GM13976 (cell line): ENCODE results near the gene SLC9A9.

Source experiments
- DNase-seq: peaks from one replicate; pipeline ENCODE4 v3.0.0; 2012; ENCODE audit warnings: low spot score
- in situ Hi-C: fragments of 300-500 bp; cut with MboI; formaldehyde crosslinking; loops from one replicate; pipeline ENCODE4 v1.12.0; 2022; ENCODE audit warnings: low sequenced_read_pairs, mixed read lengths, inconsistent platforms; ENCODE audit not compliant: unreplicated experiment
- TF ChIP-seq, protein P1 (sequence below): IDR thresholded peaks from 2 replicates; pipeline ENCODE4 v1.5.1; 2012; ENCODE audit warnings: borderline replicate concordance, mild to moderate bottlenecking; ENCODE audit not compliant: insufficient read depth; ENCODE audit errors: extremely low read depth, missing control alignments, control extremely low read depth

Gene SLC9A9

DNA sequence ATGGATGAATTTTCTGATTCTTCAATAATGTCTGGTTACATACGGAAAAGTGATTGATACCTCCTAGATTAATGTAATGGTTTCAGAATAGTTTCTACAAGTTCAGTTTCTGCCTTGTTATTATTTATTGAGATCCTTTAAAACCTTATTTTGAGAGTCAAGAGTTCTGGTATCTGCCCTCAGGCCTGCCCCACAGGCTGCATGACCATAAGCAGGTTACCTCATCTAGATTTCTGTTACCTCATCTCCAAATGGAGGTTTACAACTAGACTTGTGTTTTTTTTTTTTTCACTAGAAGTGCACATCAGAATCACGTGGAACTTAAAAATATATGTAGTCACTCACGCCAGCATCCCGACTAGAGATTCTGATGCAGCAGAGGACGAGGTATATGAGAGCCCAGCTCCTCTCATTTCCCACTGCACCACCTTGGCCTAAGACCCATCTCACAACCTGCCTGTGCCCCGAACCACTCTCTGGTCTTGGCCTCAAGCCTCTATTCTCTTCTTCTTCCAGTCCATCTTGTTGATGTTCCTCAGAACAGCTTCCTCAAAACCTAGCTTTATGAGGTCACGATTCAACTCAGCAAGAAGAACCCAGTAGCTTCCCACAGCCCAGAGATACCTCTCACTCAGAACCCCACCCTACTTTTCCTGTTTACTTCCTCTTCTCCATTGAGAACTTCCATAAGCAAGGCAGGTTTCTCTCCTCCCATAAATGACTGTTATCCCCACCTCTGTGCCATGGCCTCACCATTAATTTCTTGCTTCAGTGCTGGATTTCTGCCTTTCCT lies 375.3 kb downstream of the SLC9A9 start:
- TF ChIP-seq, protein P1, sequence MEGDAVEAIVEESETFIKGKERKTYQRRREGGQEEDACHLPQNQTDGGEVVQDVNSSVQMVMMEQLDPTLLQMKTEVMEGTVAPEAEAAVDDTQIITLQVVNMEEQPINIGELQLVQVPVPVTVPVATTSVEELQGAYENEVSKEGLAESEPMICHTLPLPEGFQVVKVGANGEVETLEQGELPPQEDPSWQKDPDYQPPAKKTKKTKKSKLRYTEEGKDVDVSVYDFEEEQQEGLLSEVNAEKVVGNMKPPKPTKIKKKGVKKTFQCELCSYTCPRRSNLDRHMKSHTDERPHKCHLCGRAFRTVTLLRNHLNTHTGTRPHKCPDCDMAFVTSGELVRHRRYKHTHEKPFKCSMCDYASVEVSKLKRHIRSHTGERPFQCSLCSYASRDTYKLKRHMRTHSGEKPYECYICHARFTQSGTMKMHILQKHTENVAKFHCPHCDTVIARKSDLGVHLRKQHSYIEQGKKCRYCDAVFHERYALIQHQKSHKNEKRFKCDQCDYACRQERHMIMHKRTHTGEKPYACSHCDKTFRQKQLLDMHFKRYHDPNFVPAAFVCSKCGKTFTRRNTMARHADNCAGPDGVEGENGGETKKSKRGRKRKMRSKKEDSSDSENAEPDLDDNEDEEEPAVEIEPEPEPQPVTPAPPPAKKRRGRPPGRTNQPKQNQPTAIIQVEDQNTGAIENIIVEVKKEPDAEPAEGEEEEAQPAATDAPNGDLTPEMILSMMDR, result no peak
- DNase-seq, result no peak
- in situ Hi-C loops, result no loop called here

DNA sequence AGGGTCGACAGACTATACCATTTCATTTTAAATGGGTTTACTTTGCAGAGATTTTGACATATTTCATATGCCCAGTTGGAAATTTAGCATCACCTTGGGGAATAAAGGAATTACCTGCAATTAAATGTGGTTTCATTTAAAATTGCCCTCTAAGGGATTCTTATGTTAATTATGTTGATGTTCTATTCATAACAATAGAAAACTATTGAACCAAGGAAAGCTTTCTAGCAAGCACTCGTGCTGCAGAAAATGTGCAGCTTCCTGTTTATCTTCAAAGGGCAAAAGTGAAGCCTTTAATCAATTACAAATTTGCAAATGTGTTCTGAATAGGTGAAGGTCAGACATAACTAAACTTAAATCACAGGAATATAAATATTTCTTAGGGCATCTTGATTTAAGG lies 376.6 kb downstream of the SLC9A9 start:
- no peak for DNase-seq
- in situ Hi-C loops, result no loop called here

DNA sequence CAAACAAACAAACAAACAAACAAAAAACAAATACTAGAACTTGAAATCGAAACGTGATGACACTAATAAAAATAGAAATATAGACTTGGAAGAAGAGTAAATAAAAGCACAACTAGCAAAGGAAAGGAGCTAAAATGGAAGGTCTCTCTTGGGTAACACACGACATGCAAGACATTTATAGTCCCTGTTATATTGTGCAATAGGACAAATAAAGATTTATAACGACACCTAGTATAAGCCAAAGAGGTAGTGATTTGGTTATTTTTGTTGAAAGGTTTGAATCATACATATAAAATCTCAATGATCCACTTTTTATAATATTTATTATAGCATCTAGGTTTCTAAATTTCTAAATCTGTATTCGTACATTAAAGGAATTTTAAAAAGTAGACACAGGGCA lies 379.1 kb downstream of the SLC9A9 start:
- in situ Hi-C loops, result no loop called here
- TF ChIP-seq, protein P1, result no peak
- no peak for DNase-seq

More for the DNA sequence above, 376.6 kb downstream of the SLC9A9 start:
- TF ChIP-seq, protein P1, result no peak

DNA sequence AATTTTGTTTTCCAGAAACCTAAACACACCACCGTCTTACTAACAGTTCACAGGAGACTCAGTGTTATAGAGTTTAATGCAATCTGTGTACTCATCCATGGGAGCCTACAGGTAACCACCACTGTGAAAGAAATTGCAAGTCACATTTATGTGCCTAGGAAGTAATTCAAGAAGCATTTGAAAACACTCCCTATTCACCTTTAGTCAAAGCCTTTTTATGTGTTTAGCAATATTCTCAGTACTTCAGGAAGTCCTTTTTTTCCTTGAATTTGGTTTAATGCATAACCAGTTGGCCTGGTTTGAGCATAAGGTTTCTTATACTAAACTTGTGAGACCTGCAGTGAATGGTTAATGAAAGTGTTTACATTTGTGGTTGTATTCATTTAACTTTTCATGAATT lies 382.6 kb downstream of the SLC9A9 start:
- DNase-seq, result no peak
- TF ChIP-seq, protein P1, result no peak
- in situ Hi-C loops, result no loop called here

DNA sequence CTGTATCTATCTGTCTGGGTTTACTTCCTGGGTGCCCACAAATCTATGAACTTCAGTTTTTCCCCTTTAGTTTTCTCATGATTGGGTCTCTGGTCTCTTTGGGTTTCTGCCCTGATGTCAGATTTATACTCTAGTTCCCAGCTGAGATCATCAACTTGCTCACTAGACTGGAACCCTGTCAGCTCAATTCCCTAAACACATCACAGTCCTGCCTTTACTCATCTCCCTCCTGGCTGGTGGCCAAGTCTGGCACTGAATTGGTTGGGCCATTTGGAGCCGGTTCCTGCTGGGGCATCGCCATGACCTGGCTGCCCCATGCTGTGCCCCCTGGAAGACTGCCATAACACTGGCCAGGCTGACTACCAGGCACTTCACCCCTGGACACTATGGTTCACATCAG lies 383.4 kb downstream of the SLC9A9 start:
- TF ChIP-seq, protein P1, result no peak
- in situ Hi-C loops, result no loop called here
- no peak for DNase-seq

DNA sequence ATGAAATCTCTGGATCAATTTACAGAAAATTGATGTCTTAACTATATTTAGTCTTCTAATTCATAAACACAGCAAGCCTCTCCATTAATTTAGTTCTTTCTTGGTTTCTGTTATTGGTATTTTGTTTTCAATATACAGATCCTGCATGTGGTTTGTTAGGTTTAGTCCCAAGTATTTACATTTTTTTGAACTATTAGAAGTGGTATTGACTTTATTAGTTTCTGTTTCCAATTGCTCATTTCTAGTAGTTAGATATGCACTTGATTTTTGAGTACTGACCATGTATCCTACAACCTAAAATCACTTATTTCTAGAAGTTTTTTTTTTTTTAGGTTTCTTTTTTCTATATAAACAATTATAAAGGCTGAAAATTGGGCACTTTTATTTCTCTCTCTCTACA lies 392.8 kb downstream of the SLC9A9 start:
- in situ Hi-C loops, result no loop called here
- DNase-seq, result no peak
- TF ChIP-seq, protein P1, result no peak
